ENCODE data around the gene TLX2. TPM values are rescaled to one million over a fixed set of nuclear protein-coding genes. Genes with fewer than 3 reads are reported as not detected.
A peak's percentile ranks its signal among the peaks of the same experiment; 100 is the strongest.

The TLX2 gene
- total and polyA plus RNA-seq, 2 of the 13 experiments (the other 11 are each of a cell fraction or from before 2014, with no cell fraction given): 0.05 to 0.20 TPM

DNA sequence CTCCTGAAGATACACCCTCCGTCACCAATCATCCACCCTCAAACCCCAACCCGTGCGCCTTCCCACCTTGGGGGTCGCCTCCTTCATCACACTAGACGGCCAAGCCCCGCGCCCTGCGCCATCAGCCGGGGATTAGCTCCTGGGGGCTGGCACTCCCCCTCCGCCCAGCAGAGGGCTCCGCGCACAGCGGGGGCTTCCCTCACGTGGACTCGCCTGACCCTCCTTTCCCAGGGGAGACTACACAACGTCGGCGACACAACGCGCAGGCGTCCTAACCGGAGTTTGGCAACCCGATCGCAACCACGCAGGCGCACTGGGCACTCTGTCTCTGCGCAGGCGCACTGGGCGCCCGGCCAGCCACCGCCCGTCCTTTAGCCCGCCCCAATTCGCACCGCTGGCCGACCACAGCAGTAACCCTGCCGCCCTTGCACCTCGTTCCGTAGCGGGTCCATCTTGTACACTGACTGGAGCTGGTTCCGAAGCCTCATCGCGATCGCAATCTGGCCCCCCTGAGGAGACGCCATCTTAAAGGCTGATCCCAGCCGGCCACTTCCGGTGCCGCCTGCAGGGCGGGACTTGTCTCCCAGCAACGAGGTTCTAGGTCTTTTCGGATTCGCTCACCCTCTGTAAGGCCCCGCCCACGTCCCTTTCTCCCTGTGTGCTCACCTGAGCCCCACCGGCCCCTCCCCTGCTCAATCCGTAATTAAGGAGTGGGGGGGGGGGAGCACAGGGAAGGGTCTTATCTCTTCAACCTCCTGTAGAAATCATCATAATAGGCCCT is 6.9 kb upstream of the TLX2 start, which contains the start of gene PCGF1 (continued):
- TF ChIP-seq ZNF142 (CRISPR knock-in tag; IDR thresholded peaks at IDR 0.05) (peak; percentile 90), ZNF546 (CRISPR knock-in tag; conservative IDR thresholded peaks at IDR 0.05) (peak; percentile 83), HDAC1 (CRISPR knock-in tag; IDR thresholded peaks at IDR 0.05) (peak; percentile 75), KLF13 (CRISPR knock-in tag; IDR thresholded peaks at IDR 0.05) (no peak), PLSCR1 (CRISPR knock-in tag; IDR thresholded peaks at IDR 0.05; ENCODE audit: borderline replicate concordance) (no peak), ZNF180 (CRISPR knock-in tag; IDR thresholded peaks at IDR 0.05; ENCODE audit: borderline replicate concordance, low read depth) (no peak; the same call in 1 of the 2 replicates), KLF16 (CRISPR knock-in tag; IDR thresholded peaks at IDR 0.05) (peak in 1 of 2 experiments; percentile 97; a peak in 2 of 4 replicates), SRSF9 (IDR thresholded peaks at IDR 0.05; ENCODE audit: borderline replicate concordance, insufficient read depth, low read depth, low read length, poor library complexity, severe bottlenecking) (no peak), AKAP8 (CRISPR knock-in tag; IDR thresholded peaks at IDR 0.05) (peak; percentile 96), ZNF800 (CRISPR knock-in tag; IDR thresholded peaks at IDR 0.05) (0 out of 2 replicates have a peak, but pooled peaks have one; percentile 31)
- TF ChIP-seq, protein P1, sequence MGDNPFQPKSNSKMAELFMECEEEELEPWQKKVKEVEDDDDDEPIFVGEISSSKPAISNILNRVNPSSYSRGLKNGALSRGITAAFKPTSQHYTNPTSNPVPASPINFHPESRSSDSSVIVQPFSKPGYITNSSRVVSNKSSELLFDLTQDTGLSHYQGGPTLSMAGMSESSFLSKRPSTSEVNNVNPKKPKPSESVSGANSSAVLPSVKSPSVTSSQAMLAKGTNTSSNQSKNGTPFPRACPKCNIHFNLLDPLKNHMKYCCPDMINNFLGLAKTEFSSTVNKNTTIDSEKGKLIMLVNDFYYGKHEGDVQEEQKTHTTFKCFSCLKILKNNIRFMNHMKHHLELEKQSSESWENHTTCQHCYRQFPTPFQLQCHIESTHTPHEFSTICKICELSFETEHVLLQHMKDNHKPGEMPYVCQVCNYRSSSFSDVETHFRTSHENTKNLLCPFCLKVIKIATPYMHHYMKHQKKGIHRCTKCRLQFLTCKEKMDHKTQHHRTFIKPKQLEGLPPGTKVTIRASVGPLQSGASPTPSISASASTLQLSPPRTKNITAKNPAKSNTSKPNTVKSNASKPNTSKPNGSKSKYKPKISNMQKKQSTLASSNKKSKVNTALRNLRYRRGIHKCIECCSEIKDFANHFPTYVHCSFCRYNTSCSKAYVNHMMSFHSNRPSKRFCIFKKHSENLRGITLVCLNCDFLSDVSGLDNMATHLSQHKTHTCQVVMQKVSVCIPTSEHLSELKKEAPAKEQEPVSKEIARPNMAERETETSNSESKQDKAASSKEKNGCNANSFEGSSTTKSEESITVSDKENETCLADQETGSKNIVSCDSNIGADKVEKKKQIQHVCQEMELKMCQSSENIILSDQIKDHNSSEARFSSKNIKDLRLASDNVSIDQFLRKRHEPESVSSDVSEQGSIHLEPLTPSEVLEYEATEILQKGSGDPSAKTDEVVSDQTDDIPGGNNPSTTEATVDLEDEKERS (CRISPR knock-in tag; IDR thresholded peaks at IDR 0.05): peak; percentile 74; the same call in 1 of the 2 replicates
- TF ChIP-seq, protein P2, sequence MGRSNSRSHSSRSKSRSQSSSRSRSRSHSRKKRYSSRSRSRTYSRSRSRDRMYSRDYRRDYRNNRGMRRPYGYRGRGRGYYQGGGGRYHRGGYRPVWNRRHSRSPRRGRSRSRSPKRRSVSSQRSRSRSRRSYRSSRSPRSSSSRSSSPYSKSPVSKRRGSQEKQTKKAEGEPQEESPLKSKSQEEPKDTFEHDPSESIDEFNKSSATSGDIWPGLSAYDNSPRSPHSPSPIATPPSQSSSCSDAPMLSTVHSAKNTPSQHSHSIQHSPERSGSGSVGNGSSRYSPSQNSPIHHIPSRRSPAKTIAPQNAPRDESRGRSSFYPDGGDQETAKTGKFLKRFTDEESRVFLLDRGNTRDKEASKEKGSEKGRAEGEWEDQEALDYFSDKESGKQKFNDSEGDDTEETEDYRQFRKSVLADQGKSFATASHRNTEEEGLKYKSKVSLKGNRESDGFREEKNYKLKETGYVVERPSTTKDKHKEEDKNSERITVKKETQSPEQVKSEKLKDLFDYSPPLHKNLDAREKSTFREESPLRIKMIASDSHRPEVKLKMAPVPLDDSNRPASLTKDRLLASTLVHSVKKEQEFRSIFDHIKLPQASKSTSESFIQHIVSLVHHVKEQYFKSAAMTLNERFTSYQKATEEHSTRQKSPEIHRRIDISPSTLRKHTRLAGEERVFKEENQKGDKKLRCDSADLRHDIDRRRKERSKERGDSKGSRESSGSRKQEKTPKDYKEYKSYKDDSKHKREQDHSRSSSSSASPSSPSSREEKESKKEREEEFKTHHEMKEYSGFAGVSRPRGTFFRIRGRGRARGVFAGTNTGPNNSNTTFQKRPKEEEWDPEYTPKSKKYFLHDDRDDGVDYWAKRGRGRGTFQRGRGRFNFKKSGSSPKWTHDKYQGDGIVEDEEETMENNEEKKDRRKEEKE (IDR thresholded peaks at IDR 0.05): no peak

Data from HepG2 (cell line).